Measurements from ENCODE around the gene IHH.

Gene IHH

DNA sequence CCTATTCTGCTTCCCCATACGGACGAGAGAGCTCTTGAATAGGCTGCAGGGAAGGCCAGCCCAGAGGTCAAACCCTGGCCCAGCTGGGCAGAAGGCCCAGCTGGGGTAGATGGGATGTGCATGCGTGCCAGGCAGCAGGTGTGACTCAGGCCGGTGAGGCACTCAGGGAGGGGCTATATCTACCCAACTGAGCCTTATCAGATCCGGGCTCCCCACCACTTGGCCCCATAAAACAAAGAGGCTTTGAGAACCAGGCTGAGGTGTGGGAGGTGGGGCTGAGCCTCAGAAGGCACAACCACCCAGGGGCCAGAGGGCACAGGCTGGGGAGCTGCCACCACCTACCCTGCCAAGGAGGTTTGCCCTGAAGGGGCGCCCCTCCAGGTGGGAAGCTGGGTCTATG lies 11.4 kb downstream of the IHH start (continued):
- TF ChIP-seq, protein P1, sequence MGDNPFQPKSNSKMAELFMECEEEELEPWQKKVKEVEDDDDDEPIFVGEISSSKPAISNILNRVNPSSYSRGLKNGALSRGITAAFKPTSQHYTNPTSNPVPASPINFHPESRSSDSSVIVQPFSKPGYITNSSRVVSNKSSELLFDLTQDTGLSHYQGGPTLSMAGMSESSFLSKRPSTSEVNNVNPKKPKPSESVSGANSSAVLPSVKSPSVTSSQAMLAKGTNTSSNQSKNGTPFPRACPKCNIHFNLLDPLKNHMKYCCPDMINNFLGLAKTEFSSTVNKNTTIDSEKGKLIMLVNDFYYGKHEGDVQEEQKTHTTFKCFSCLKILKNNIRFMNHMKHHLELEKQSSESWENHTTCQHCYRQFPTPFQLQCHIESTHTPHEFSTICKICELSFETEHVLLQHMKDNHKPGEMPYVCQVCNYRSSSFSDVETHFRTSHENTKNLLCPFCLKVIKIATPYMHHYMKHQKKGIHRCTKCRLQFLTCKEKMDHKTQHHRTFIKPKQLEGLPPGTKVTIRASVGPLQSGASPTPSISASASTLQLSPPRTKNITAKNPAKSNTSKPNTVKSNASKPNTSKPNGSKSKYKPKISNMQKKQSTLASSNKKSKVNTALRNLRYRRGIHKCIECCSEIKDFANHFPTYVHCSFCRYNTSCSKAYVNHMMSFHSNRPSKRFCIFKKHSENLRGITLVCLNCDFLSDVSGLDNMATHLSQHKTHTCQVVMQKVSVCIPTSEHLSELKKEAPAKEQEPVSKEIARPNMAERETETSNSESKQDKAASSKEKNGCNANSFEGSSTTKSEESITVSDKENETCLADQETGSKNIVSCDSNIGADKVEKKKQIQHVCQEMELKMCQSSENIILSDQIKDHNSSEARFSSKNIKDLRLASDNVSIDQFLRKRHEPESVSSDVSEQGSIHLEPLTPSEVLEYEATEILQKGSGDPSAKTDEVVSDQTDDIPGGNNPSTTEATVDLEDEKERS (tag by site-specific recombination; IDR thresholded peaks at IDR 0.05): no peak
- TF ChIP-seq ZNF621 (tag by site-specific recombination; IDR thresholded peaks at IDR 0.05) (no peak), MEIS1 (CRISPR knock-in tag; IDR thresholded peaks at IDR 0.05; ENCODE audit: borderline replicate concordance) (no peak), ZNF624 (tag by site-specific recombination; IDR thresholded peaks at IDR 0.05) (no peak)

DNA sequence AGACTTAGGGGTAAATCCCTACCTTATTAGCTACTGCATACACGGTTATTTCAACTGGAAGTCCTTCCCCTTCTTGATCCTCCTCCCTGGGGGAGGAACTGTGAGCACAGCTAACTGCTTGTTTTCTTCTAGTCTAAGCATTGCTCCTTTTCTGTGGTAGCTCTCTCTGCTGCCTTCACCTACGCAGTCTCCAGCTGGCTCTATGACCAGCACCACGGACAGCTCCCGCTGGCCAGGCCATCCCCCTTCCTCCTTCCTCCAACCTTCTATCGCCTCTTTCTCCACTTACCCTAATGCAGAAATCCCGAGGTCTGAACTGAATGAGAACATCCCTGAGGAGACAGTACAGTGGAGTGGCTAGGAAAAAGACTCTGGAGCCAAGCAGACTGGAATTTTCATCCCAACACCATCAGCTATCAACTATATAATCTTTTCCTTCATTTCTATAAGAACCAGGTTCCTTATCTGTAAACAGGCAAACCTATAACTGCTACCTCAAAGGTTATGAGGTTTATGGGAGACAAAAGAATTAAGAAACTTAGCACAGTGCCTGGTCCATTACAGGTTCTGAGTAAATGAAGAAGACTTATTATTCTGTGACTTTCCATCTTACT lies 14.7 kb downstream of the IHH start:
- no peak overlapping the region for H3K4me3 ChIP-seq (ENCODE audit: low read depth, low read length)
- H3K4me1 ChIP-seq (ENCODE audit: control insufficient read depth, insufficient read depth, low read length): no peaks in the 10 kb centered on the region
- CTCF ChIA-PET: interaction anchor here (0.8 to 1.7 kb wide), 3 partner anchors 16 to 109 kb away, joined by 3 to 8 read pairs (median 4); no protein-coding TSS in a partner anchor
- TF ChIP-seq ZNF10 (tag by site-specific recombination; IDR thresholded peaks at IDR 0.05) (0 out of 2 replicates have a peak, but pooled peaks have one; percentile 26), ZNF239 (tag by site-specific recombination; IDR thresholded peaks at IDR 0.05) (no peak), ZNF521 (tag by site-specific recombination; IDR thresholded peaks at IDR 0.05) (no peak), ZNF248 (tag by site-specific recombination; IDR thresholded peaks at IDR 0.05) (no peak)
- TF ChIP-seq, protein P2, sequence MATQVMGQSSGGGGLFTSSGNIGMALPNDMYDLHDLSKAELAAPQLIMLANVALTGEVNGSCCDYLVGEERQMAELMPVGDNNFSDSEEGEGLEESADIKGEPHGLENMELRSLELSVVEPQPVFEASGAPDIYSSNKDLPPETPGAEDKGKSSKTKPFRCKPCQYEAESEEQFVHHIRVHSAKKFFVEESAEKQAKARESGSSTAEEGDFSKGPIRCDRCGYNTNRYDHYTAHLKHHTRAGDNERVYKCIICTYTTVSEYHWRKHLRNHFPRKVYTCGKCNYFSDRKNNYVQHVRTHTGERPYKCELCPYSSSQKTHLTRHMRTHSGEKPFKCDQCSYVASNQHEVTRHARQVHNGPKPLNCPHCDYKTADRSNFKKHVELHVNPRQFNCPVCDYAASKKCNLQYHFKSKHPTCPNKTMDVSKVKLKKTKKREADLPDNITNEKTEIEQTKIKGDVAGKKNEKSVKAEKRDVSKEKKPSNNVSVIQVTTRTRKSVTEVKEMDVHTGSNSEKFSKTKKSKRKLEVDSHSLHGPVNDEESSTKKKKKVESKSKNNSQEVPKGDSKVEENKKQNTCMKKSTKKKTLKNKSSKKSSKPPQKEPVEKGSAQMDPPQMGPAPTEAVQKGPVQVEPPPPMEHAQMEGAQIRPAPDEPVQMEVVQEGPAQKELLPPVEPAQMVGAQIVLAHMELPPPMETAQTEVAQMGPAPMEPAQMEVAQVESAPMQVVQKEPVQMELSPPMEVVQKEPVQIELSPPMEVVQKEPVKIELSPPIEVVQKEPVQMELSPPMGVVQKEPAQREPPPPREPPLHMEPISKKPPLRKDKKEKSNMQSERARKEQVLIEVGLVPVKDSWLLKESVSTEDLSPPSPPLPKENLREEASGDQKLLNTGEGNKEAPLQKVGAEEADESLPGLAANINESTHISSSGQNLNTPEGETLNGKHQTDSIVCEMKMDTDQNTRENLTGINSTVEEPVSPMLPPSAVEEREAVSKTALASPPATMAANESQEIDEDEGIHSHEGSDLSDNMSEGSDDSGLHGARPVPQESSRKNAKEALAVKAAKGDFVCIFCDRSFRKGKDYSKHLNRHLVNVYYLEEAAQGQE (tag by site-specific recombination; IDR thresholded peaks at IDR 0.05): peak; percentile 98
- H3K27ac ChIP-seq (ENCODE audit: extremely low read depth, low read depth, low read length): no peak overlapping the region
- POLR2A ChIA-PET: no interaction called here
- H3K9me3 ChIP-seq (ENCODE audit: control insufficient read depth, insufficient read depth, low read depth, low read length): no peaks in the 10 kb centered on the region
- no peaks in the 10 kb centered on the region for H3K36me3 ChIP-seq (ENCODE audit: control insufficient read depth in 2 of 2, insufficient read depth in 1 of 2, low read length in 2 of 2)

DNA sequence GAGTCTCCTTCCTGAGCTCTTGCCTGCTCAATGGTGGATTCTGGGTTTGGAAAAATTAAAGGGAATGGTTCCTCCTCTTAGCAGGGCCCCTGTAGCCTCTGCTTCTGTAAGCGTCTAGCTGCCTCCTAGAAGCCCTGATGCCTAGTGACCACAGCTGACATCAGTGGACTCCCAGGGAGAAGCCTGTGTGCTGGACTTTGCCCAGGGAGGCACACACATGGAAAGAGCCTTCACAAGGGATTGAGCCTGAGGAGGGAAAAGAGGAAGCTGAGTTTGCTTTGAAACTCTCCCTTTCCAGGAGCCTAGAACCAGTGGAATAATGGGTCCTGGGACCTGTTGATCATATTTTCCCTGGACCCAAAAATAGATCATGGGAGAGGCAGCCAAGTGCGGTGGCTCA lies 18.0 kb downstream of the IHH start:
- TF ChIP-seq, protein P3, sequence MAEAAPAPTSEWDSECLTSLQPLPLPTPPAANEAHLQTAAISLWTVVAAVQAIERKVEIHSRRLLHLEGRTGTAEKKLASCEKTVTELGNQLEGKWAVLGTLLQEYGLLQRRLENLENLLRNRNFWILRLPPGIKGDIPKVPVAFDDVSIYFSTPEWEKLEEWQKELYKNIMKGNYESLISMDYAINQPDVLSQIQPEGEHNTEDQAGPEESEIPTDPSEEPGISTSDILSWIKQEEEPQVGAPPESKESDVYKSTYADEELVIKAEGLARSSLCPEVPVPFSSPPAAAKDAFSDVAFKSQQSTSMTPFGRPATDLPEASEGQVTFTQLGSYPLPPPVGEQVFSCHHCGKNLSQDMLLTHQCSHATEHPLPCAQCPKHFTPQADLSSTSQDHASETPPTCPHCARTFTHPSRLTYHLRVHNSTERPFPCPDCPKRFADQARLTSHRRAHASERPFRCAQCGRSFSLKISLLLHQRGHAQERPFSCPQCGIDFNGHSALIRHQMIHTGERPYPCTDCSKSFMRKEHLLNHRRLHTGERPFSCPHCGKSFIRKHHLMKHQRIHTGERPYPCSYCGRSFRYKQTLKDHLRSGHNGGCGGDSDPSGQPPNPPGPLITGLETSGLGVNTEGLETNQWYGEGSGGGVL (tag by site-specific recombination; IDR thresholded peaks at IDR 0.05): no peak
- TF ChIP-seq ZNF133 (tag by site-specific recombination; IDR thresholded peaks at IDR 0.05) (no peak), SCRT2 (tag by site-specific recombination; IDR thresholded peaks at IDR 0.05) (peak; percentile 71), ZNF394 (tag by site-specific recombination; IDR thresholded peaks at IDR 0.05; ENCODE audit: borderline replicate concordance) (no peak), SCRT1 (tag by site-specific recombination; IDR thresholded peaks at IDR 0.05; ENCODE audit: borderline replicate concordance) (no peak), ZNF433 (tag by site-specific recombination; IDR thresholded peaks at IDR 0.05; ENCODE audit: low read depth) (no peak)
- H3K9me3 ChIP-seq (ENCODE audit: control insufficient read depth, insufficient read depth, low read depth, low read length): no peaks in the 10 kb centered on the region
- H3K36me3 ChIP-seq (ENCODE audit: control insufficient read depth in 2 of 2, insufficient read depth in 1 of 2, low read length in 2 of 2): no peaks in the 10 kb centered on the region
- ChIA-PET CTCF (interaction anchor here (0.9 to 4.2 kb wide), 5 partner anchors 13 to 112 kb away, joined by 3 to 31 read pairs (median 6); no protein-coding TSS in a partner anchor), POLR2A (no interaction called here)
- no peak overlapping the region for H3K4me3 ChIP-seq (ENCODE audit: low read depth, low read length)
- H3K27ac ChIP-seq (ENCODE audit: extremely low read depth, low read depth, low read length): no peak overlapping the region
- no peaks in the 10 kb centered on the region for H3K4me1 ChIP-seq (ENCODE audit: control insufficient read depth, insufficient read depth, low read length)
